Common myeloid progenitor, CD34-positive (primary cell): ENCODE measurements around the gene BLID.
A peak's percentile ranks its signal among the peaks of the same experiment; 100 is the strongest.

Experiments used
- CTCF ChIA-PET: fragments of 350-600 bp; sonication (Branson Sonifier 250); formaldehyde crosslinking; loops from one replicate; lab custom pipeline; 2021; ENCODE audit warnings: antibody characterized with exemption; lab: Charles Lee
- POLR2A ChIA-PET: fragments of 350-600 bp; sonication (Branson Sonifier 250); formaldehyde crosslinking; loops from one replicate; lab custom pipeline; 2021; ENCODE audit warnings: antibody characterized with exemption; lab: Charles Lee
- DNase-seq, 3 donors: peaks; one replicate each; pipeline versions ENCODE4 v3.0.0 to v3.0.0-alpha.2; 2013
- H3K27ac ChIP-seq, 2 experiments: 1 replicate in 1 of 2; 2 replicates in 1 of 2; pipeline ENCODE4 v1.7.0; 2013; ENCODE audit warnings: inconsistent platforms in 2 of 2, low read length in 2 of 2, mild to moderate bottlenecking in 2 of 2, low read depth in 1 of 2, moderate library complexity in 1 of 2; ENCODE audit not compliant: severe bottlenecking in 2 of 2, insufficient read depth in 1 of 2, poor library complexity in 1 of 2
- H3K27me3 ChIP-seq, 5 experiments: replicated peaks in 2 of 5; 1 replicate in 3 of 5; 2 replicates in 2 of 5; pipeline versions ENCODE4 v1.6.1 to v1.7.0; 2013; ENCODE audit warnings: low read length in 4 of 5, mild to moderate bottlenecking in 2 of 5, moderate library complexity in 2 of 5, inconsistent platforms in 1 of 5; ENCODE audit not compliant: insufficient read depth in 5 of 5, control insufficient read depth in 4 of 5
- H3K36me3 ChIP-seq, 4 experiments: 1 replicate in 2 of 4; 2 replicates in 2 of 4; pipeline versions ENCODE4 v1.6.1 to v1.7.0; 2013; ENCODE audit warnings: low read length in 3 of 4, control low read depth in 1 of 4, mild to moderate bottlenecking in 1 of 4; ENCODE audit not compliant: control insufficient read depth in 4 of 4, insufficient read depth in 4 of 4
- H3K4me1 ChIP-seq, 4 experiments: 1 replicate in 3 of 4; 2 replicates in 1 of 4; pipeline versions ENCODE4 v1.6.1 to v1.7.1; 2013; ENCODE audit warnings: low read length in 3 of 4, mild to moderate bottlenecking in 3 of 4, control low read depth in 1 of 4, inconsistent platforms in 1 of 4, moderate library complexity in 1 of 4; ENCODE audit not compliant: control insufficient read depth in 4 of 4, insufficient read depth in 4 of 4; ENCODE audit errors: control extremely low read depth in 1 of 4
- H3K4me3 ChIP-seq, 7 experiments: 1 replicate in 4 of 7; 2 replicates in 3 of 7; pipeline versions ENCODE4 v1.5.1 to v1.7.0; 2013; ENCODE audit warnings: mild to moderate bottlenecking in 7 of 7, low read length in 6 of 7, moderate library complexity in 6 of 7, inconsistent platforms in 2 of 7, low read depth in 2 of 7, control low read depth in 1 of 7; ENCODE audit not compliant: insufficient read depth in 4 of 7, control insufficient read depth in 1 of 7; ENCODE audit errors: extremely low read depth in 1 of 7
- H3K9me3 ChIP-seq, 5 experiments: 1 replicate in 4 of 5; 2 replicates in 1 of 5; pipeline versions ENCODE4 v1.6.1 to v1.7.1; 2013; ENCODE audit warnings: low read length in 4 of 5, mild to moderate bottlenecking in 2 of 5, inconsistent platforms in 1 of 5, low read depth in 1 of 5, moderate library complexity in 1 of 5; ENCODE audit not compliant: control insufficient read depth in 4 of 5, insufficient read depth in 2 of 5; ENCODE audit errors: control extremely low read depth in 1 of 5
- WGBS: methylation state at CpG from one replicate; pipeline ENCODE4 v1.1.5; 2013; ENCODE audit not compliant: insufficient coverage; 5-methylcytosine and 5-hydroxymethylcytosine counted together

Gene BLID

DNA sequence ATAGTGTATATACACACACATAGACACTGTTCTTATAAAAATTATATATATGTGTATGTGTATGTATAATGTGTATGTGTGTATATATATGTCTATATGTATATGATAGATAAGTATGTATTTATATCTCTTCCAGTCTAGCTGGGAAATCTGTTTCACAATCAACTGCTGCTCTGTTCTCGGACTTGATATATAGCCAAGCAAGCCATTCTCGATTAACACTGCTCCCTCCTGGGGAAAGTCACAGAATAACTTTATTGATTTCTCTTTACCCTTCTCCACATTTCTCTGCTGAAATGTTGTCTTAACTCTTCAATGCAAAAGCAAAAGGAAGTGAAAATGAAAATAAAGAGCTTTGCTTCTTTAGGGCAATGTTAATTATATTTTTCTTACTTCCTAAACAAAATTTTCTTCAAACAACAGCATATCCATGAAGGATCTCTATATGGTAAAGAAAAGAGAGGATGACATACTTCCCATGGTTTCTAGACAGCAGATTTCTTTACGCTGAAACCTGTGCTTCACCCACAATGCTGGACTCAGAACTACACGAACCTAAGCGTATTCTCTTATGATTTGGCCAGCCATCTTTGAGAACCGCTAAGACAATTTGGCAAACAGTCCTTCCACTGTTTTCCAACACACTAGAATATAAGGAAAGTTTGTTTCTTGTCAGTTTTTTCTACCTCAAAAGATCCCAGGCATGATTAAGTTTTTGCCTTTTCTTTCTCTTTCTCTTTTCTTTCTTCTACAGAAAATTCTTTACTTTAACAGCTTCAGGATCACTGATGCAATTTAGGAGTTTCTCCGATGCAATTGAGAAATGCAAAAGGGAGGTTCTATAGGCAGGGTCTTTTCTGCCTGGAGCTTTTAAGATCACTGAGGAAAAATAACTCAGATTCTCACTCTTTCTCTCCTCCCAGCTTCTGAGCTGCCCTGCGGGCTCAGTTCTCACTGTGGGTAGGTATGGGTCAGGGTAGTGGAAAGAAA is 1.9 kb downstream of the BLID start:
- ChIA-PET CTCF (interaction anchor here (0.6 to 1.3 kb wide), 3 partner anchors 12 to 85 kb away, joined by 3 to 4 read pairs (median 3); no protein-coding TSS in a partner anchor), POLR2A (interaction anchor here (0.6 kb wide), 1 partner anchor 265 kb away, joined by 3 read pairs; no protein-coding TSS in a partner anchor)
- Histone ChIP-seq H3K4me3 (no peak overlapping the region), H3K27ac (no peak overlapping the region), H3K4me1 (no peaks in the 10 kb centered on the region), H3K27me3 (peaks cover 0 to 9% (median 0%) of the 10 kb centered on the region in 5 experiments), H3K9me3 (no peaks in the 10 kb centered on the region), H3K36me3 (no peaks in the 10 kb centered on the region)
- WGBS = 89% methylated on average over 3 of the region's 8 CpGs
- no peak for DNase-seq

GRCh38 chr11:122112470-122113365 is 3.3 kb downstream of the BLID start:
- no peaks in the 10 kb centered on the region for H3K36me3 ChIP-seq
- no peaks in the 10 kb centered on the region for H3K9me3 ChIP-seq
- POLR2A ChIA-PET = no interaction called here
- H3K4me3 ChIP-seq = no peak overlapping the region
- H3K4me1 ChIP-seq = no peaks in the 10 kb centered on the region
- no peak overlapping the region for H3K27ac ChIP-seq
- H3K27me3 ChIP-seq = peaks cover 0 to 10% (median 0%) of the 10 kb centered on the region in 5 experiments
- no peak for DNase-seq
- CTCF ChIA-PET = interaction anchor here (0.7 to 1.7 kb wide), 3 partner anchors 11 to 17 kb away, joined by 3 to 6 read pairs (median 5); no protein-coding TSS in a partner anchor
- 95% methylated on average over 3 of the region's 5 CpGs for WGBS

GRCh38 chr11:122109932-122110331 is 6.1 kb downstream of the BLID start:
- no peaks in the 10 kb centered on the region for H3K36me3 ChIP-seq
- no peaks in the 10 kb centered on the region for H3K9me3 ChIP-seq
- H3K4me3 ChIP-seq = no peak overlapping the region
- ChIA-PET CTCF (no interaction called here), POLR2A (no interaction called here)
- WGBS = 100% methylated on average over 2 of the region's 4 CpGs
- peaks cover 0 to 10% (median 0%) of the 10 kb centered on the region in 5 experiments for H3K27me3 ChIP-seq
- H3K4me1 ChIP-seq = no peaks in the 10 kb centered on the region
- DNase-seq = no peak
- no peak overlapping the region for H3K27ac ChIP-seq

DNA sequence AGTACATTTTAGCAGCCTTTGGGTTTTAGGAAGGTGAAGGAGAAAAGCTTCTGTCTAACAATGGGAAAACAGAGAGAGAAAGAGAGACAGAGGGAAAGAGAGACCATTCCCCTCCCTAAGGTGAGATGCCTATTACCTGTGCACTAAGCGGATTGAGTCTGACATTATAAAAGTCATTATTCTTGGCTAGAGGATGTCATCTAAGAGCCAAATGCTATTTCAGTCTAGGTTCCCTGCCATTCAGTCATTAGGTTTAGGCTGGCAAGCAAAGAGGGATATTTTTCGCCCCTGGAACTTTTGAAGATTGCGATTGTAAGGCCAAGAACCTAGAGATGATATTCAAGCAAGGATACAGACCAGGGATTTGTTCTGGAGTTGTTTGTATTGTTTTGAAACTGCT is 7.2 kb downstream of the BLID start:
- 100% methylated on average over 3 of the region's 3 CpGs for WGBS
- ChIA-PET POLR2A (no interaction called here), CTCF (interaction anchor here (0.6 to 1.7 kb wide), 6 partner anchors 11 to 452 kb away, joined by 3 to 6 read pairs (median 3); no protein-coding TSS in a partner anchor)
- Histone ChIP-seq H3K9me3 (no peaks in the 10 kb centered on the region), H3K4me1 (no peaks in the 10 kb centered on the region), H3K27ac (no peak overlapping the region), H3K36me3 (no peaks in the 10 kb centered on the region), H3K27me3 (peaks cover 0 to 10% (median 0%) of the 10 kb centered on the region in 5 experiments), H3K4me3 (no peak overlapping the region)
- DNase-seq = no peak

DNA sequence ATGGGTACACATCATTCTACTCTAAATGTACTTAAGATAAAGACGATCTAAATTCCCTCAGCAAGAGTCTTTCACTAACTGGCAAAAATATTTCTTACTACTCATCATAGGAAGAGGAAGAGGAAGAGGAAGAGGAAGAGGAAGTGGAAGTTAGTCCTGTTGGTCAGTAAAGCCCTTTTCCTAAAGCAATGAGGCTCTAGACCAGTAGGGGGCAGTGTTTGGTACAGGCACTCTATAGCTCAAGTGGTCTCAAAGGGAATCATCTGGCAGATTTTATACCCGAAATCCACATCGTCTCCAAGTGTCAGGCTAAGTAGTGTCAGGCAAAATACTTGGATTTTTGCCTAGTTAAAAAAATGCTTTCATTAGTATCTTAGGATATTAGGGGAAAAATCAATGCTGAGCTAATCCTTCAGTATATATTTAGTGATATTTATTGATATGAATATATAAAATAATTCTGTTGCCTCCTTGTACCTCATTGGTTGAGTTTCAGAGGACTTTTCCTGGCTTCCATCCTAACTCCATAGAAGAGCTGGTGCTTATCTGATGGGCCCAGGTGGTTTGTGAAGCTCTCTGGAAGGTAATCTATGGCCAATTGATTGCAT is 7.7 kb downstream of the BLID start:
- H3K36me3 ChIP-seq = no peaks in the 10 kb centered on the region
- peaks cover 0 to 10% (median 2%) of the 10 kb centered on the region in 5 experiments for H3K27me3 ChIP-seq
- CTCF ChIA-PET = interaction anchor here (0.6 to 1.7 kb wide), 7 partner anchors 11 to 451 kb away, joined by 3 to 6 read pairs (median 3); no protein-coding TSS in a partner anchor

DNA sequence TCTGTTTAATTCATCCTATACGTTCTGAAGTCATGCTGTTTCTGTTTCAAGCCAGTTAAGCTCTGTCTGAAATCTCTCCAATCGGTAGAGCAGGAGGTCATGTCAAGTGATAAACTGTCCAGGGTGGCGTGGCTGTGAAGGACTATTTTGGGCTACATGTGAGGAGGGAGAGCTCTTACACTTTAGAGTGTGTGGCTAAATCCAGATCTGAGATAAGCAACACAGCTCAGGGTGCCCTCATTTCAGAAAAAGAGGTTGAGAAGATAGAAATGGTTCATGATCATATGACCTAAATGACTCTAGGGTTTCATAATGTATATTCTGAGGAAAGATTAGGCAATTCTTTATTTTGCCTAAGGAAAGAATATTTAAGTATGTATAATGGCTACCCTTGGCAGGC is 8.4 kb downstream of the BLID start:
- Histone ChIP-seq H3K4me3 (no peak overlapping the region), H3K27ac (no peak overlapping the region), H3K9me3 (no peaks in the 10 kb centered on the region), H3K36me3 (no peaks in the 10 kb centered on the region), H3K4me1 (no peaks in the 10 kb centered on the region), H3K27me3 (peaks cover 2 to 11% (median 4%) of the 10 kb centered on the region in 5 experiments)
- WGBS = 79% methylated on average over 3 of the region's 3 CpGs
- ChIA-PET CTCF (interaction anchor here (1.2 to 1.7 kb wide), 4 partner anchors 82 to 454 kb away, joined by 3 to 6 read pairs (median 4); no protein-coding TSS in a partner anchor), POLR2A (no interaction called here)
- DNase-seq = no peak

More for the DNA sequence above, 7.7 kb downstream of the BLID start:
- Histone ChIP-seq H3K9me3 (no peaks in the 10 kb centered on the region), H3K4me3 (no peak overlapping the region), H3K4me1 (no peaks in the 10 kb centered on the region), H3K27ac (no peak overlapping the region)
- WGBS = 44% methylated on average over 2 of the region's 3 CpGs
- peak; percentile 52 to 71 (median 63) for DNase-seq
- POLR2A ChIA-PET = no interaction called here
